Prostate gland (tissue), 2 donors: ENCODE data around the gene FOXL1. TPM values are rescaled to one million over a fixed set of nuclear protein-coding genes. Genes with fewer than 3 reads are reported as not detected.

Source experiments
- DNase-seq: peaks from one replicate; pipeline ENCODE4 v3.0.0-alpha.2; 2019; ENCODE audit warnings: low spot score
- H3K27ac ChIP-seq, 2 donors: fragments of 200-600 bp; sonication (generic); 2 replicates each; pipeline ENCODE4 v1.5.1; 2017 to 2019
- H3K27me3 ChIP-seq: fragments of 200-600 bp; sonication (generic); replicated peaks from 2 replicates; pipeline ENCODE4 v1.5.1; 2019; ENCODE audit not compliant: insufficient read depth
- H3K36me3 ChIP-seq, 2 donors: fragments of 200-600 bp; sonication (generic); 1 replicate in 1 of 2; 2 replicates in 1 of 2; pipeline versions ENCODE4 v1.5.1 to v1.8.1; 2017 to 2019
- H3K4me1 ChIP-seq: fragments of 200-600 bp; sonication (generic); replicated peaks from 2 replicates; pipeline ENCODE4 v1.5.1; 2019
- H3K4me3 ChIP-seq, 2 donors: fragments of 200-600 bp; sonication (generic); 2 replicates each; pipeline ENCODE4 v1.5.1; 2017 to 2019
- H3K9me3 ChIP-seq: fragments of 200-600 bp; sonication (generic); 2 replicates; pipeline ENCODE4 v1.5.1; 2017
- CTCF ChIP-seq, 4 experiments: fragments of 200-600 bp in 2 of 4; fragments of 450-650 bp in 2 of 4; sonication (generic) in 2 of 4; IDR thresholded peaks; 1 replicate in 3 of 4; 2 replicates in 1 of 4; pipeline ENCODE4 v1.5.1; 2016 to 2019; ENCODE audit warnings: antibody characterized with exemption in 4 of 4, mild to moderate bottlenecking in 2 of 4, moderate library complexity in 2 of 4
- POLR2A ChIP-seq: fragments of 450-650 bp; IDR thresholded peaks from one replicate; pipeline ENCODE4 v1.6.1; 2016; ENCODE audit warnings: antibody characterized with exemption, mild to moderate bottlenecking
- POLR2AphosphoS5 ChIP-seq: sonication (generic); formaldehyde crosslinking; IDR thresholded peaks from one replicate; pipeline ENCODE4 v1.6.1; 2017; ENCODE audit warnings: antibody characterized with exemption
- WGBS: methylation state at CpG from one replicate; pipeline ENCODE4 v1.1.5; 2018; 5-methylcytosine and 5-hydroxymethylcytosine counted together
- intact Hi-C: fragments of 100-400 bp; cut with DNase I; formaldehyde crosslinking; loops from one replicate; pipeline ENCODE4 v1.14.2; 2022
- total RNA-seq, 2 donors: library from RNA; depleted of rRNA; stranded (reverse); fragments of >200 nt; gene quantifications; one replicate each; pipeline ENCODE4 v1.1.0, GENCODE V29; 2016

The FOXL1 gene
- total RNA-seq = 1 to 10 TPM in 1 of 2 donors, under 1 TPM in 1; 0.87 to 8.6 TPM

- DNase-seq = no peak
- Histone ChIP-seq H3K4me1 (no peaks in the 10 kb centered on the region), H3K36me3 (no peaks in the 10 kb centered on the region), H3K9me3 (no peaks in the 10 kb centered on the region), H3K27ac (no peak within 1 kb of the TSS), H3K4me3 (peak within 1 kb of the TSS in 1 of 2 donors; percentile 8), H3K27me3 (peaks cover 40% of the 10 kb centered on the region)
- intact Hi-C loops = no loop called here
- WGBS = 73% methylated on average over 13 of the region's 13 CpGs
- TF ChIP-seq POLR2A (no peak), CTCF (IDR thresholded peaks at IDR 0.05) (no peak), POLR2AphosphoS5 (no peak)
Measured at GRCh38 chr16:86578061-86578599, at the start of gene FOXL1. TSS of gene FOXL1 (plus strand) at chr16:86578549. CDS start at chr16:86578724, 175 bp downstream.

GRCh38 chr16:86529160-86529559 is 49.2 kb upstream of the FOXL1 start:
- intact Hi-C loops = no loop called here
- TF ChIP-seq CTCF (IDR thresholded peaks at IDR 0.05) (no peak), POLR2A (no peak), POLR2AphosphoS5 (no peak)
- DNase-seq = no peak
- no peaks in the 10 kb centered on the region for H3K27me3 ChIP-seq
- H3K4me3 ChIP-seq = no peak overlapping the region
- H3K36me3 ChIP-seq = no peaks in the 10 kb centered on the region
- H3K9me3 ChIP-seq = no peaks in the 10 kb centered on the region
- no peaks in the 10 kb centered on the region for H3K4me1 ChIP-seq
- WGBS = 86% methylated on average over 8 of the region's 8 CpGs
- H3K27ac ChIP-seq = no peak overlapping the region

- no peak overlapping the region for H3K4me3 ChIP-seq
- 81% methylated on average over 31 of the region's 31 CpGs for WGBS
- peak overlapping the region in 1 of 2 donors; percentile 4 for H3K27ac ChIP-seq
- DNase-seq = no peak
- H3K4me1 ChIP-seq = no peaks in the 10 kb centered on the region
- no peak for TF ChIP-seq POLR2A
- TF ChIP-seq POLR2AphosphoS5 = no peak
- no peak for TF ChIP-seq CTCF (IDR thresholded peaks at IDR 0.05)
- no peaks in the 10 kb centered on the region for H3K9me3 ChIP-seq
- H3K36me3 ChIP-seq = no peaks in the 10 kb centered on the region
- H3K27me3 ChIP-seq = no peaks in the 10 kb centered on the region
- intact Hi-C loops = no loop called here
Measured at GRCh38 chr16:86530251-86531190, 47.8 kb upstream of the FOXL1 start.

- DNase-seq = no peak
- TF ChIP-seq POLR2A (no peak), CTCF (IDR thresholded peaks at IDR 0.05) (no peak), POLR2AphosphoS5 (no peak)
- Histone ChIP-seq H3K4me1 (no peaks in the 10 kb centered on the region), H3K4me3 (no peak overlapping the region), H3K27ac (peak overlapping the region in 1 of 2 donors; percentile 4), H3K27me3 (no peaks in the 10 kb centered on the region), H3K36me3 (no peaks in the 10 kb centered on the region), H3K9me3 (no peaks in the 10 kb centered on the region)
- intact Hi-C loops = no loop called here
- 33% methylated on average over 7 of the region's 7 CpGs for WGBS
Measured at GRCh38 chr16:86531191-86531545, 47.2 kb upstream of the FOXL1 start.
